ENCODE data around the gene DTX2.
"Not testable (repeated sequence)": the region's sequence is repeated elsewhere in the genome, so short reads cannot be mapped to it uniquely, and the experiment has no call there.

The DTX2 gene

GRCh38 chr7:76502836-76503235 is 41.3 kb downstream of the DTX2 start:
- in situ Hi-C loops (cut with MboI; ENCODE audit: low pct_unique_long_range_greater_than_20kb, low sequenced_read_pairs, unreplicated experiment); DNase-seq (ENCODE audit: low spot score): not testable (repeated sequence)

- DNase-seq (ENCODE audit: low spot score); in situ Hi-C loops (cut with MboI; ENCODE audit: low pct_unique_long_range_greater_than_20kb, low sequenced_read_pairs, unreplicated experiment): not testable (repeated sequence)
Measured at GRCh38 chr7:76503244-76503643, 41.7 kb downstream of the DTX2 start.

- DNase-seq (ENCODE audit: low spot score); in situ Hi-C loops (cut with MboI; ENCODE audit: low pct_unique_long_range_greater_than_20kb, low sequenced_read_pairs, unreplicated experiment): not testable (repeated sequence)
Measured at GRCh38 chr7:76504351-76505167, 43.0 kb downstream of the DTX2 start.

- in situ Hi-C loops (cut with MboI; ENCODE audit: low pct_unique_long_range_greater_than_20kb, low sequenced_read_pairs, unreplicated experiment), result no loop called here
- peak; percentile 10 for DNase-seq (ENCODE audit: low spot score)
- no peak for TF ChIP-seq CTCF (IDR thresholded peaks at IDR 0.05; ENCODE audit: extremely low read depth, insufficient read depth, missing control alignments)
Measured at GRCh38 chr7:76505168-76506080, 43.9 kb downstream of the DTX2 start.

- no peak for TF ChIP-seq CTCF (IDR thresholded peaks at IDR 0.05; ENCODE audit: extremely low read depth, insufficient read depth, missing control alignments)
- DNase-seq (ENCODE audit: low spot score), result no peak
- in situ Hi-C loops (cut with MboI; ENCODE audit: low pct_unique_long_range_greater_than_20kb, low sequenced_read_pairs, unreplicated experiment), result no loop called here
Measured at GRCh38 chr7:76506081-76506440, 44.6 kb downstream of the DTX2 start.

- in situ Hi-C loops (cut with MboI; ENCODE audit: low pct_unique_long_range_greater_than_20kb, low sequenced_read_pairs, unreplicated experiment); DNase-seq (ENCODE audit: low spot score): not testable (repeated sequence)
Measured at GRCh38 chr7:76506643-76507042, 45.1 kb downstream of the DTX2 start.

- TF ChIP-seq CTCF (IDR thresholded peaks at IDR 0.05; ENCODE audit: extremely low read depth, insufficient read depth, missing control alignments), result no peak
- in situ Hi-C loops (cut with MboI; ENCODE audit: low pct_unique_long_range_greater_than_20kb, low sequenced_read_pairs, unreplicated experiment), result no loop called here
- DNase-seq (ENCODE audit: low spot score), result no peak
Measured at GRCh38 chr7:76507723-76508406, 46.4 kb downstream of the DTX2 start.

GRCh38 chr7:76509931-76510877 is 48.7 kb downstream of the DTX2 start, which contains the start of gene UPK3B:
TSS of gene UPK3B (plus strand) at chr7:76510552. CDS start at chr7:76510653, 101 bp downstream.
- in situ Hi-C loops (cut with MboI; ENCODE audit: low pct_unique_long_range_greater_than_20kb, low sequenced_read_pairs, unreplicated experiment), result no loop called here
- no peak for TF ChIP-seq CTCF (IDR thresholded peaks at IDR 0.05; ENCODE audit: extremely low read depth, insufficient read depth, missing control alignments)
- no peak for DNase-seq (ENCODE audit: low spot score)

GRCh38 chr7:76511200-76511910 is 49.8 kb downstream of the DTX2 start:
- in situ Hi-C loops (cut with MboI; ENCODE audit: low pct_unique_long_range_greater_than_20kb, low sequenced_read_pairs, unreplicated experiment); DNase-seq (ENCODE audit: low spot score): not testable (repeated sequence)

- in situ Hi-C loops (cut with MboI; ENCODE audit: low pct_unique_long_range_greater_than_20kb, low sequenced_read_pairs, unreplicated experiment), result not testable (repeated sequence)
Measured at GRCh38 chr7:76511911-76512885, 50.7 kb downstream of the DTX2 start.

More at GRCh38 chr7:76511911-76512885, 50.7 kb downstream of the DTX2 start:
- not testable (repeated sequence) for DNase-seq (ENCODE audit: low spot score)
